ENCODE measurements around the gene MISP3. TPM values are rescaled to one million over a fixed set of nuclear protein-coding genes. Genes with fewer than 3 reads are reported as not detected.

MISP3 gene
- total and polyA plus RNA-seq, 2 of the 8 experiments (the other 6 are each of a cell fraction or from before 2014, with no cell fraction given), result 0.74 to 1.4 TPM

DNA sequence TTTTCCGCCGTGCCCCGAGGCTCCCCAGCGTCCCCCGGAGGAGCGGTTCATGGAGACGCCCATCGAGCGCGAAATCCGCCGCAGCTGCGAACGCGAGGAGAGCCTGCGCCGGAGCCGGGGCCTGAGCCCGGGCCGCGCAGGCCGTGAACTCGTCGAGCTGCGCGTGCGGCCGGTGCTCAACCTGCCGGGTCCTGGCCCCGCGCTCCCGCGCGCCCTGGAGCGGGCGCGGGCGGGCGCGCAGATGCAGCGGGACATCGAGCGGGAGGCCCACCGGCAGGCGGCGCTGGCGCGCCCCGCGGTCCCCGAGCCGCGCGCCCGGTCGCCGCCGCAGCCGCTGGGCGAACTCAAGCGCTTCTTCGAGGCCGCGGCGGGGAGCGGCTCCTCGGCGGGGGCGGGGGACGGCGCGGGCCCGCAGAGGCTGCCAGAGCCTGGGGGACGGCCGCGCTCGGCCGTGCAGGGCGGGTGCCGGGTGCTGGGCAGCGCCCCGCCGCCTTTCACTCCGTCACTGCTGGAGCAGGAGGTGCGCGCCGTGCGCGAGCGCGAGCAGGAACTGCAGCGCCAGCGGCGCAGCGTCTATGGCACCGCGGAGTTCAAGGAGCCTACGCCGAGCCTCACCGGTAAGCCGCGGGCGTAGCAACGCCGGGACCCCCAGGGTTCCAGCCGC is 807 bp downstream of the MISP3 start (continued):
- peak; percentile 28; the same call in 1 of the 2 replicates for TF ChIP-seq GABPA (IDR thresholded peaks at IDR 0.05; ENCODE audit: borderline replicate concordance, insufficient read depth, low read length)
- no peak for TF ChIP-seq BACH1 (IDR thresholded peaks at IDR 0.05; ENCODE audit: low read length)
- TF ChIP-seq SIX5 (IDR thresholded peaks at IDR 0.05; ENCODE audit: low read depth, low read length), result no peak
- no peak for TF ChIP-seq HDAC2 (IDR thresholded peaks at IDR 0.05; ENCODE audit: borderline replicate concordance in 1 of 2, low read depth in 2 of 2, low read length in 2 of 2)
- no peak for TF ChIP-seq RFX5 (IDR thresholded peaks at IDR 0.05; ENCODE audit: borderline replicate concordance, low read depth, low read length)
- no peak; the same call in 1 of the 2 replicates for TF ChIP-seq EGR1 (IDR thresholded peaks at IDR 0.05; ENCODE audit: borderline replicate concordance, low read depth, low read length)
- TF ChIP-seq EZH2 (IDR thresholded peaks at IDR 0.05; ENCODE audit: low read depth, low read length, severe bottlenecking), result no peak
- TF ChIP-seq YY1 (IDR thresholded peaks at IDR 0.05; ENCODE audit: low read depth, low read length), result no peak; the same call in 1 of the 2 replicates
- TF ChIP-seq JUND (IDR thresholded peaks at IDR 0.05; ENCODE audit: low read length), result no peak
- no peak for TF ChIP-seq SAP30 (IDR thresholded peaks at IDR 0.05; ENCODE audit: insufficient read depth, insufficient replicate concordance, low read length)
- TF ChIP-seq RNF2 (IDR thresholded peaks at IDR 0.05; ENCODE audit: borderline replicate concordance, low read depth, low read length, missing control alignments, poor library complexity, severe bottlenecking), result no peak
- no peak for TF ChIP-seq CBX5 (IDR thresholded peaks at IDR 0.05; ENCODE audit: low read depth, low read length)
- TF ChIP-seq, protein P1, sequence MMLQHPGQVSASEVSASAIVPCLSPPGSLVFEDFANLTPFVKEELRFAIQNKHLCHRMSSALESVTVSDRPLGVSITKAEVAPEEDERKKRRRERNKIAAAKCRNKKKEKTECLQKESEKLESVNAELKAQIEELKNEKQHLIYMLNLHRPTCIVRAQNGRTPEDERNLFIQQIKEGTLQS (IDR thresholded peaks at IDR 0.05; ENCODE audit: insufficient read depth, low read depth, low read length), result no peak
- TF ChIP-seq, protein P2, sequence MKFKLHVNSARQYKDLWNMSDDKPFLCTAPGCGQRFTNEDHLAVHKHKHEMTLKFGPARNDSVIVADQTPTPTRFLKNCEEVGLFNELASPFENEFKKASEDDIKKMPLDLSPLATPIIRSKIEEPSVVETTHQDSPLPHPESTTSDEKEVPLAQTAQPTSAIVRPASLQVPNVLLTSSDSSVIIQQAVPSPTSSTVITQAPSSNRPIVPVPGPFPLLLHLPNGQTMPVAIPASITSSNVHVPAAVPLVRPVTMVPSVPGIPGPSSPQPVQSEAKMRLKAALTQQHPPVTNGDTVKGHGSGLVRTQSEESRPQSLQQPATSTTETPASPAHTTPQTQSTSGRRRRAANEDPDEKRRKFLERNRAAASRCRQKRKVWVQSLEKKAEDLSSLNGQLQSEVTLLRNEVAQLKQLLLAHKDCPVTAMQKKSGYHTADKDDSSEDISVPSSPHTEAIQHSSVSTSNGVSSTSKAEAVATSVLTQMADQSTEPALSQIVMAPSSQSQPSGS (IDR thresholded peaks at IDR 0.05; ENCODE audit: low read length), result no peak
- no peak for TF ChIP-seq SIN3A (conservative IDR thresholded peaks at IDR 0.05 in 1 of 2, IDR thresholded peaks at IDR 0.05 in 1 of 2; ENCODE audit: low read depth in 1 of 2, low read length in 2 of 2)
- no peak for TF ChIP-seq SP4 (IDR thresholded peaks at IDR 0.05; ENCODE audit: low read length)
- TF ChIP-seq POLR2AphosphoS5 (IDR thresholded peaks at IDR 0.05; ENCODE audit: low read depth, low read length), result no peak
- no peak for TF ChIP-seq TAF7 (optimal IDR thresholded peaks at IDR 0.05; ENCODE audit: borderline replicate concordance, low read depth, low read length)
- no peak for TF ChIP-seq CEBPB (IDR thresholded peaks at IDR 0.05; ENCODE audit: low read depth, low read length)
- no peak for TF ChIP-seq NANOG (IDR thresholded peaks at IDR 0.05; ENCODE audit: insufficient read depth, low read depth, low read length, poor library complexity, severe bottlenecking)
- no peak for TF ChIP-seq SP2 (IDR thresholded peaks at IDR 0.05; ENCODE audit: low read length)
